IMR-90 (cell line): Measurements from ENCODE around the gene FAM174C. TPM values are rescaled to one million over a fixed set of nuclear protein-coding genes. Genes with fewer than 3 reads are reported as not detected.

Source experiments
- ATAC-seq: fragments of 200-7000 bp; cut with Tn5 transposase; 2 replicates; pipeline ENCODE4 v1.9.1; 2020; ENCODE audit warnings: low read depth, mild to moderate bottlenecking, moderate library complexity
- BruUV-seq: library from RNA; stranded (reverse); fragments of 400-500 nt; replicated peaks from 2 replicates; lab custom pipeline; 2021; lab: Mats Ljungman, UMichigan
- CTCF ChIA-PET: fragments of 300-600 bp; formaldehyde crosslinking; extraction: SDS; loops from one replicate; lab custom pipeline; 2021; ENCODE audit warnings: antibody characterized with exemption; lab: Yijun Ruan, JAX
- POLR2A ChIA-PET: fragments of 300-600 bp; sonication (Branson Sonifier 250); formaldehyde crosslinking; loops from one replicate; lab custom pipeline; 2022; ENCODE audit warnings: antibody characterized with exemption; ENCODE audit not compliant: unreplicated experiment; lab: Charles Lee
- DNase-seq: peaks from one replicate; pipeline ENCODE4 v3.0.0; 2013
- H2AFZ ChIP-seq: replicated peaks from 2 replicates; pipeline ENCODE3; 2013; ENCODE audit warnings: low read length, mild to moderate bottlenecking; ENCODE audit not compliant: poor library complexity
- H2AK5ac ChIP-seq: 2 replicates; pipeline ENCODE4 v1.6.1; 2013; ENCODE audit warnings: low read depth, low read length, inconsistent platforms
- H2AK9ac ChIP-seq: replicated peaks from 2 replicates; pipeline ENCODE3; 2013; ENCODE audit warnings: mild to moderate bottlenecking, low read depth, low read length, moderate library complexity; ENCODE audit not compliant: poor library complexity
- H2BK120ac ChIP-seq: 2 replicates; pipeline ENCODE4 v1.6.1; 2013; ENCODE audit warnings: low read depth, low read length, inconsistent platforms
- H2BK15ac ChIP-seq: 3 replicates; pipeline ENCODE4 v1.6.1; 2013; ENCODE audit warnings: low read depth, low read length, inconsistent platforms
- H2BK20ac ChIP-seq: 2 replicates; pipeline ENCODE4 v1.6.1; 2013; ENCODE audit warnings: low read depth, mild to moderate bottlenecking, inconsistent platforms, low read length, moderate library complexity
- H2BK5ac ChIP-seq: 2 replicates; pipeline ENCODE4 v1.6.1; 2013; ENCODE audit warnings: mild to moderate bottlenecking, low read depth, low read length, inconsistent platforms; ENCODE audit not compliant: poor library complexity, severe bottlenecking
- H3K14ac ChIP-seq: replicated peaks from 2 replicates; pipeline ENCODE4 v1.6.1; 2013; ENCODE audit warnings: low read depth, low read length, inconsistent platforms
- H3K18ac ChIP-seq: 2 replicates; pipeline ENCODE4 v1.6.1; 2013; ENCODE audit warnings: low read depth, low read length, control low read depth
- H3K23ac ChIP-seq: 2 replicates; pipeline ENCODE4 v1.6.1; 2013; ENCODE audit warnings: low read depth, low read length, inconsistent platforms
- H3K27ac ChIP-seq: 2 replicates; pipeline ENCODE4 v1.5.1; 2013; ENCODE audit warnings: mild to moderate bottlenecking, control low read depth, low read length; ENCODE audit not compliant: insufficient read depth
- H3K27me3 ChIP-seq: 2 replicates; pipeline ENCODE4 v1.6.1; 2013; ENCODE audit warnings: low read length; ENCODE audit not compliant: control insufficient read depth, insufficient read depth
- H3K36me3 ChIP-seq: 2 replicates; pipeline ENCODE4 v1.6.1; 2013; ENCODE audit warnings: low read length, mixed read lengths; ENCODE audit not compliant: control insufficient read depth, insufficient read depth
- H3K4ac ChIP-seq: 2 replicates; pipeline ENCODE4 v1.6.1; 2013; ENCODE audit warnings: low read depth, low read length, inconsistent platforms
- H3K4me1 ChIP-seq: 2 replicates; pipeline ENCODE4 v1.6.1; 2013; ENCODE audit warnings: low read length, mixed read lengths; ENCODE audit not compliant: control insufficient read depth, insufficient read depth
- H3K4me2 ChIP-seq: 2 replicates; pipeline ENCODE4 v1.6.1; 2013; ENCODE audit warnings: low read depth, mild to moderate bottlenecking, control low read depth, low read length, moderate library complexity
- H3K4me3 ChIP-seq: 2 replicates; pipeline ENCODE4 v1.5.1; 2013; ENCODE audit warnings: low read depth, mild to moderate bottlenecking, control low read depth, low read length, moderate library complexity; ENCODE audit not compliant: insufficient read depth
- H3K56ac ChIP-seq: 2 replicates; pipeline ENCODE4 v1.6.1; 2013; ENCODE audit warnings: low read length, inconsistent platforms; ENCODE audit not compliant: insufficient read depth; ENCODE audit errors: extremely low read depth
- H3K79me1 ChIP-seq, 2 experiments: 2 replicates each; pipeline ENCODE4 v1.6.1; 2013; ENCODE audit warnings: low read length in 2 of 2, inconsistent platforms in 1 of 2, low read depth in 1 of 2
- H3K9ac ChIP-seq: 2 replicates; pipeline ENCODE4 v1.6.1; 2013; ENCODE audit warnings: low read depth, low read length, control low read depth
- H3K9me1 ChIP-seq: 2 replicates; pipeline ENCODE4 v1.6.1; 2013; ENCODE audit warnings: low read length, inconsistent platforms; ENCODE audit not compliant: insufficient read depth
- H3K9me3 ChIP-seq: 2 replicates; pipeline ENCODE4 v1.6.1; 2013; ENCODE audit warnings: low read length; ENCODE audit not compliant: control insufficient read depth, insufficient read depth
- H4K20me1 ChIP-seq: 2 replicates; pipeline ENCODE4 v1.6.1; 2013; ENCODE audit warnings: low read length, inconsistent platforms; ENCODE audit not compliant: insufficient read depth
- H4K5ac ChIP-seq: 2 replicates; pipeline ENCODE4 v1.6.1; 2013; ENCODE audit warnings: mild to moderate bottlenecking, low read depth, low read length, control low read depth
- H4K8ac ChIP-seq, 2 experiments: 2 replicates each; pipeline ENCODE4 v1.6.1; 2013; ENCODE audit warnings: low read depth in 2 of 2, low read length in 2 of 2, control low read depth in 1 of 2, inconsistent platforms in 1 of 2
- H4K91ac ChIP-seq: 2 replicates; pipeline ENCODE4 v1.6.1; 2013; ENCODE audit warnings: low read depth, low read length, inconsistent platforms; ENCODE audit not compliant: insufficient read depth
- BHLHE40 ChIP-seq: fragments of 150-350 bp; IDR thresholded peaks from 2 replicates; pipeline ENCODE4 v1.6.1; 2016; ENCODE audit warnings: mild to moderate bottlenecking, low read depth, low read length
- CEBPB ChIP-seq: IDR thresholded peaks from 2 replicates; pipeline ENCODE4 v1.6.1; 2012; ENCODE audit warnings: low read depth, low read length, improper control_type of control experiment
- CHD1 ChIP-seq: IDR thresholded peaks from 2 replicates; pipeline ENCODE4 v1.6.1; 2012; ENCODE audit warnings: low read depth, low read length, improper control_type of control experiment
- CTCF ChIP-seq: conservative IDR thresholded peaks from 2 replicates; pipeline ENCODE4 v1.5.1; 2012; ENCODE audit warnings: mild to moderate bottlenecking, low read depth, low read length, improper control_type of control experiment
- ELK1 ChIP-seq: fragments of 150-350 bp; IDR thresholded peaks from 2 replicates; pipeline ENCODE4 v1.6.1; 2016; ENCODE audit warnings: low read depth, mild to moderate bottlenecking, low read length, moderate library complexity, borderline replicate concordance
- FOS ChIP-seq: fragments of 150-350 bp; IDR thresholded peaks from 2 replicates; pipeline ENCODE4 v1.6.1; 2016; ENCODE audit warnings: low read depth, low read length
- MAFK ChIP-seq: IDR thresholded peaks from 2 replicates; pipeline ENCODE4 v1.6.1; 2012; ENCODE audit warnings: low read depth, low read length, improper control_type of control experiment
- MAZ ChIP-seq: IDR thresholded peaks from 2 replicates; pipeline ENCODE4 v1.6.1; 2012; ENCODE audit warnings: low read depth, mild to moderate bottlenecking, low read length, improper control_type of control experiment, moderate library complexity, borderline replicate concordance
- MXI1 ChIP-seq: IDR thresholded peaks from 2 replicates; pipeline ENCODE4 v1.6.1; 2012; ENCODE audit warnings: low read depth, mild to moderate bottlenecking, low read length, moderate library complexity, borderline replicate concordance
- NFE2L2 ChIP-seq: fragments of 150-350 bp; IDR thresholded peaks from 2 replicates; pipeline ENCODE4 v1.6.1; 2016; ENCODE audit warnings: low read depth, mild to moderate bottlenecking, low read length
- POLR2A ChIP-seq: IDR thresholded peaks from 2 replicates; pipeline ENCODE4 v1.6.1; 2012; ENCODE audit warnings: mild to moderate bottlenecking, low read depth, low read length
- RAD21 ChIP-seq: IDR thresholded peaks from 2 replicates; pipeline ENCODE4 v1.6.1; 2012; ENCODE audit warnings: low read length, improper control_type of control experiment
- RCOR1 ChIP-seq: IDR thresholded peaks from 2 replicates; pipeline ENCODE4 v1.6.1; 2012; ENCODE audit warnings: mild to moderate bottlenecking, low read length, improper control_type of control experiment; ENCODE audit not compliant: insufficient replicate concordance
- RFX5 ChIP-seq: IDR thresholded peaks from 2 replicates; pipeline ENCODE4 v1.8.0; 2012; ENCODE audit warnings: low read depth, mild to moderate bottlenecking, low read length, moderate library complexity
- SMC3 ChIP-seq: fragments of 150-350 bp; IDR thresholded peaks from 2 replicates; pipeline ENCODE4 v1.6.1; 2016; ENCODE audit warnings: low read depth, mild to moderate bottlenecking, antibody characterized with exemption, low read length, moderate library complexity
- USF2 ChIP-seq: fragments of 150-350 bp; IDR thresholded peaks from 2 replicates; pipeline ENCODE4 v1.6.1; 2017; ENCODE audit warnings: mild to moderate bottlenecking, antibody characterized with exemption, low read length, low read depth
- WGBS, 2 experiments: methylation state at CpG; one replicate each; pipeline versions ENCODE4 v1.1.5 to v1.1.7; 2013; ENCODE audit warnings: missing lambda C conversion rate in 2 of 2; ENCODE audit not compliant: insufficient read length in 1 of 2; ENCODE audit errors: extremely low coverage in 2 of 2; 5-methylcytosine and 5-hydroxymethylcytosine counted together
- dilution Hi-C: fragments of 300-500 bp; cut with HindIII; formaldehyde crosslinking; loops from one replicate; pipeline ENCODE4 v1.14.3; 2018; ENCODE audit warnings: low sequenced_read_pairs; ENCODE audit not compliant: unreplicated experiment
- in situ Hi-C: fragments of 300-500 bp; cut with MboI; formaldehyde crosslinking; loops from 3 replicates; pipeline ENCODE4 v1.14.3; 2019; ENCODE audit warnings: low sequenced_read_pairs, inconsistent platforms, mixed read lengths
- intact Hi-C: fragments of 100-400 bp; cut with micrococcal nuclease; formaldehyde crosslinking; loops from 2 replicates; pipeline ENCODE4 v1.10.0; 2022
- polyA plus RNA-seq, 3 experiments: library from polyadenylated mRNA; depleted of rRNA; stranded (reverse); fragments of >200 nt; gene quantifications; 2 replicates each; pipeline ENCODE4 v1.2.3, GENCODE V29; 2012; ENCODE audit warnings: low replicate concordance in 1 of 3
- total RNA-seq: library from RNA; depleted of rRNA; stranded (reverse); fragments of >200 nt; gene quantifications from 2 replicates; pipeline ENCODE4 v1.2.3, GENCODE V29; 2012

FAM174C gene
- total and polyA plus RNA-seq, 2 of the 4 experiments (the other 2 are of a cell fraction): 7.5 to 61.8 TPM

- H2BK20ac ChIP-seq: no peak overlapping the region
- peak overlapping the region; percentile 65; the same call in 1 of the 2 replicates for H4K5ac ChIP-seq
- H2BK5ac ChIP-seq: no peak overlapping the region
- no peak overlapping the region for H3K4me3 ChIP-seq
- H2AFZ ChIP-seq: peak overlapping the region; percentile 95
- no TSS peak for BruUV-seq
- H2BK15ac ChIP-seq: no peak overlapping the region
- peaks cover 19% of the 10 kb centered on the region for H4K20me1 ChIP-seq
- ChIA-PET CTCF (interaction anchor here (2.0 kb wide), 1 partner anchor 126 kb away, joined by 7 read pairs; no protein-coding TSS in a partner anchor), POLR2A (no interaction called here)
- H3K27me3 ChIP-seq: no peaks in the 10 kb centered on the region
- no peaks in the 10 kb centered on the region for H3K9me3 ChIP-seq
- H3K18ac ChIP-seq: no peak overlapping the region
- WGBS, 2 experiments: 83% methylated on average over 7 of the region's 11 CpGs; no CpG with 5 or more reads in 1 of the 2 experiments
- peak overlapping the region; percentile 64 to 89; a peak in 2 of 4 replicates for H4K8ac ChIP-seq
- H2BK120ac ChIP-seq: 0 out of 2 replicates have a peak overlapping the region, but pooled peaks have one; percentile 23
- peak overlapping the region; percentile 65; the same call in 1 of the 2 replicates for H3K27ac ChIP-seq
- no peaks in the 10 kb centered on the region for H3K9me1 ChIP-seq
- peaks cover 13% of the 10 kb centered on the region; the same call in 1 of the 2 replicates for H3K36me3 ChIP-seq
- no peak overlapping the region for H3K56ac ChIP-seq
- H3K4me2 ChIP-seq: peak overlapping the region; percentile 60; the same call in 1 of the 2 replicates
- H3K9ac ChIP-seq: no peak overlapping the region
- in situ Hi-C loops: no loop called here
- dilution Hi-C loops: no loop called here
- DNase-seq (no peak), ATAC-seq (no peak)
- peaks cover 25% of the 10 kb centered on the region for H3K4me1 ChIP-seq
- peak overlapping the region; percentile 79 for H3K4ac ChIP-seq
- H2AK9ac ChIP-seq: peak overlapping the region; percentile 88
- no peak for TF ChIP-seq USF2
- no peak for TF ChIP-seq MAFK
- TF ChIP-seq CHD1: no peak
- no peak for TF ChIP-seq RAD21
- TF ChIP-seq ELK1: no peak
- no peak for TF ChIP-seq RCOR1
- TF ChIP-seq FOS: no peak
- no peak for TF ChIP-seq NFE2L2
- no peak for TF ChIP-seq SMC3
- no peak for TF ChIP-seq CEBPB
- TF ChIP-seq MXI1: no peak
- TF ChIP-seq MAZ: no peak
- TF ChIP-seq POLR2A: no peak
- no peak for TF ChIP-seq RFX5
- no peak for TF ChIP-seq BHLHE40
- no peak for TF ChIP-seq CTCF
- no peak overlapping the region for H3K14ac ChIP-seq
- peak overlapping the region; percentile 42 for H2AK5ac ChIP-seq
- H3K79me1 ChIP-seq: peaks cover 14 to 39% of the 10 kb centered on the region in 2 experiments
- H3K23ac ChIP-seq: no peak overlapping the region
- H4K91ac ChIP-seq: 0 out of 2 replicates have a peak overlapping the region, but pooled peaks have one; percentile 12
- intact Hi-C loops: no loop called here
Observed at GRCh38 chr19:1239420-1239795, 35.9 kb upstream of the FAM174C start.
